Measurements from ENCODE around the gene DIO1.

DIO1 gene

DNA sequence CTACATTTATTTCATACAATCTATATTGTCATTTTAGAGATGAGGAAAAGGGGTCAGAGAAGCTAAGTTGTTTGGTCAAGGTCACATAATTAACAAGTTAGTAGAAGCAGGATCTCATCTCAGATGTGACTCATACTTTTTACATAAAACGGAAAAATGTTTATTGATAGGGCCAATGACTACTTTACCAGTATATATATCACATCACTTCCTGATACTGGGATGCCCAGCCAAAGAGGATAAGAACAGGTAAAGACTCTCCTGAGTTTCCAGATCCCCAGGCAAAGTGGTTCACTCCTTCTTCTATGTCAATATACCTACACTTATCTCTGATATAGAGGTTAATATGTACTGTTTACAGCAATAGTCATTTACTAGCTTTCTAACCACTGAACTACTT lies 25.4 kb upstream of the DIO1 start:
- Histone ChIP-seq H3K36me3 (ENCODE audit: control insufficient read depth, low read length) (peaks cover 3% of the 10 kb centered on the region; the same call in 1 of the 2 replicates), H3K79me2 (ENCODE audit: control insufficient read depth, low read length) (no peaks in the 10 kb centered on the region), H3K9me3 (ENCODE audit: control insufficient read depth, insufficient read depth, low read length) (no peaks in the 10 kb centered on the region), H3K4me3 (ENCODE audit: low read length) (no peak overlapping the region), H3K27ac (ENCODE audit: low read depth, low read length) (no peak overlapping the region), H3K4me2 (ENCODE audit: low read length) (no peak overlapping the region), H4K20me1 (ENCODE audit: control insufficient read depth, insufficient read depth, low read depth, low read length) (no peaks in the 10 kb centered on the region), H3K9me2 (replicated peaks; ENCODE audit: control insufficient read depth, low read length) (no peaks in the 10 kb centered on the region), H3K27me3 (ENCODE audit: control insufficient read depth, low read length) (no peaks in the 10 kb centered on the region), H3F3A (ENCODE audit: control insufficient read depth, insufficient read depth) (no peaks in the 10 kb centered on the region), H3K4me1 (ENCODE audit: control insufficient read depth, low read length) (peaks cover 6% of the 10 kb centered on the region)
- TF ChIP-seq, protein P1, sequence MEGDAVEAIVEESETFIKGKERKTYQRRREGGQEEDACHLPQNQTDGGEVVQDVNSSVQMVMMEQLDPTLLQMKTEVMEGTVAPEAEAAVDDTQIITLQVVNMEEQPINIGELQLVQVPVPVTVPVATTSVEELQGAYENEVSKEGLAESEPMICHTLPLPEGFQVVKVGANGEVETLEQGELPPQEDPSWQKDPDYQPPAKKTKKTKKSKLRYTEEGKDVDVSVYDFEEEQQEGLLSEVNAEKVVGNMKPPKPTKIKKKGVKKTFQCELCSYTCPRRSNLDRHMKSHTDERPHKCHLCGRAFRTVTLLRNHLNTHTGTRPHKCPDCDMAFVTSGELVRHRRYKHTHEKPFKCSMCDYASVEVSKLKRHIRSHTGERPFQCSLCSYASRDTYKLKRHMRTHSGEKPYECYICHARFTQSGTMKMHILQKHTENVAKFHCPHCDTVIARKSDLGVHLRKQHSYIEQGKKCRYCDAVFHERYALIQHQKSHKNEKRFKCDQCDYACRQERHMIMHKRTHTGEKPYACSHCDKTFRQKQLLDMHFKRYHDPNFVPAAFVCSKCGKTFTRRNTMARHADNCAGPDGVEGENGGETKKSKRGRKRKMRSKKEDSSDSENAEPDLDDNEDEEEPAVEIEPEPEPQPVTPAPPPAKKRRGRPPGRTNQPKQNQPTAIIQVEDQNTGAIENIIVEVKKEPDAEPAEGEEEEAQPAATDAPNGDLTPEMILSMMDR (IDR thresholded peaks at IDR 0.05; ENCODE audit: low read depth, low read length, poor library complexity, severe bottlenecking), result no peak
- no peak for TF ChIP-seq EZH2phosphoT487 (IDR thresholded peaks at IDR 0.05; ENCODE audit: borderline replicate concordance, low read length)

DNA sequence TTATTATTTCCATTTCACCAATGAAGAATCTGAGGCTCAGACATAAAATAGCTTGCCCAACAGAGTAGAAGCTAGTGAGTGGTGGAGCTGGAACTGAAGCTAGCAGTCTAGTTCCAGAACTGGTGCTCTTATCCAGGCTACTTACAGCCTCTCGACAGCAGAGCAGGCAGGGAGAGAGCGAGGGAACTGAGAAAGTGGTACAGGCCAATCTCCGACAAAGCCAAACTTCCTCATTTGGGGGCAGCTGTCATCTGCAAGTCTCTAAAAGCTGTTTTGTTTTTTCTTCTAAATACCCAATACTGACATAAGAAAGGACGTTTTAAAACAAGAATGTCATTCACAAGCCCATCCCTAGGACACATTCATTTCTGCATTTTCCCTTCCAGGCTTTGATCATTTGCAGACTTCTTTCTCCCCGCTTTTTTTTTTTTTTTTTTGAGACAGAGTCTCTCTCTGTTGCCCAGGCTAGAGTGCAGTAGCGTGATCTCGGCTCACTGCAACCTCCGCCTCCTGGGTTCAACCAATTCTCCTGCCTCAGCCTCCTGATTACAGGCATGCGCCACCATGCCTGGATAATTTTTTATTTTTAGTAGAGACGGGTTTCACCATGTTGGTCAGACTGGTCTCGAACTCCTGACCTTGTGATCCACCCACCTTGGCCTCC lies 24.4 kb upstream of the DIO1 start:
- Histone ChIP-seq H3K9me3 (ENCODE audit: control insufficient read depth, insufficient read depth, low read length) (no peaks in the 10 kb centered on the region), H3K9me2 (replicated peaks; ENCODE audit: control insufficient read depth, low read length) (no peaks in the 10 kb centered on the region), H3K4me1 (ENCODE audit: control insufficient read depth, low read length) (peaks cover 6% of the 10 kb centered on the region), H3K4me3 (ENCODE audit: low read length) (no peak overlapping the region), H4K20me1 (ENCODE audit: control insufficient read depth, insufficient read depth, low read depth, low read length) (no peaks in the 10 kb centered on the region), H3K27ac (ENCODE audit: low read depth, low read length) (no peak overlapping the region), H3F3A (ENCODE audit: control insufficient read depth, insufficient read depth) (no peaks in the 10 kb centered on the region), H3K27me3 (ENCODE audit: control insufficient read depth, low read length) (no peaks in the 10 kb centered on the region), H3K4me2 (ENCODE audit: low read length) (no peak overlapping the region), H3K79me2 (ENCODE audit: control insufficient read depth, low read length) (no peaks in the 10 kb centered on the region), H3K36me3 (ENCODE audit: control insufficient read depth, low read length) (peaks cover 3% of the 10 kb centered on the region; the same call in 1 of the 2 replicates)
- TF ChIP-seq, protein P1 (IDR thresholded peaks at IDR 0.05; ENCODE audit: low read depth, low read length, poor library complexity, severe bottlenecking), result no peak
- TF ChIP-seq EZH2phosphoT487 (IDR thresholded peaks at IDR 0.05; ENCODE audit: borderline replicate concordance, low read length), result no peak

DNA sequence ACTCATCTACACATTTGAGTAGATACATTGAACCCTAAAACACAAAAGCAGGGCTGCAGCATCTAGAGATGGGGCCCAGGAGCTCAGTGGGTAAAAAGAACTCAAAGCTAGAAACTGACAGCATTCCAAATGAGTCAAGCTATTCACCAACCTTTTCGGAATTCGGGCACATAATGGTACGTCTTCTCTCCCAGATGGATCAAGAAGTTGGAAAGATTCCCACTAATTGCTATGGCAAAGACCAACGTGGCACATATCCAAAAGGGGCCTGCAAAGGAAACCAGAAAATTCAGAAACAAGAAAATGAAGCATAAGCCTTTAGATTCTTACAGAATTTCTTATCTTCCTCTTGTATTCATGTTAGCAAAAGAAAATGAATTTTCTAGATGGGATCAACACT lies 22.8 kb upstream of the DIO1 start:
- H3K27ac ChIP-seq (ENCODE audit: low read depth, low read length), result no peak overlapping the region
- H3K9me3 ChIP-seq (ENCODE audit: control insufficient read depth, insufficient read depth, low read length), result no peaks in the 10 kb centered on the region
- no peaks in the 10 kb centered on the region for H3K9me2 ChIP-seq (replicated peaks; ENCODE audit: control insufficient read depth, low read length)
- no peaks in the 10 kb centered on the region for H3F3A ChIP-seq (ENCODE audit: control insufficient read depth, insufficient read depth)
- TF ChIP-seq, protein P1 (IDR thresholded peaks at IDR 0.05; ENCODE audit: low read depth, low read length, poor library complexity, severe bottlenecking), result no peak
- TF ChIP-seq EZH2phosphoT487 (IDR thresholded peaks at IDR 0.05; ENCODE audit: borderline replicate concordance, low read length), result no peak
- H3K79me2 ChIP-seq (ENCODE audit: control insufficient read depth, low read length), result no peaks in the 10 kb centered on the region
- H3K4me1 ChIP-seq (ENCODE audit: control insufficient read depth, low read length), result peaks cover 6% of the 10 kb centered on the region
- no peak overlapping the region for H3K4me3 ChIP-seq (ENCODE audit: low read length)
- H4K20me1 ChIP-seq (ENCODE audit: control insufficient read depth, insufficient read depth, low read depth, low read length), result no peaks in the 10 kb centered on the region
- H3K4me2 ChIP-seq (ENCODE audit: low read length), result no peak overlapping the region
- no peaks in the 10 kb centered on the region for H3K27me3 ChIP-seq (ENCODE audit: control insufficient read depth, low read length)
- peaks cover 3% of the 10 kb centered on the region; the same call in 1 of the 2 replicates for H3K36me3 ChIP-seq (ENCODE audit: control insufficient read depth, low read length)

Measured in DOHH2 (cell line).